DND-41 (cell line): ENCODE results near the gene SCTR.

Experiments
- ATAC-seq: fragments of 200-7000 bp; cut with Tn5 transposase; 3 replicates; pipeline ENCODE4 v1.9.1; 2021; ENCODE audit warnings: low read depth; ENCODE audit not compliant: insufficient read depth
- DNase-seq: peaks from one replicate; pipeline ENCODE4 v3.0.0-alpha.2; 2020
- H2AFZ ChIP-seq: 2 replicates; pipeline ENCODE4 v1.6.0; 2012; ENCODE audit warnings: low read depth, low read length
- H3K27ac ChIP-seq: 2 replicates; pipeline ENCODE4 v1.5.1; 2012; ENCODE audit warnings: low read length, inconsistent platforms
- H3K27me3 ChIP-seq: fragments of 200-600 bp; sonication (generic); 2 replicates; pipeline ENCODE4 v1.6.0; 2012; ENCODE audit warnings: low read length, mild to moderate bottlenecking, inconsistent platforms; ENCODE audit not compliant: insufficient read depth, poor library complexity
- H3K36me3 ChIP-seq: 2 replicates; pipeline ENCODE4 v1.5.1; 2012; ENCODE audit warnings: low read length, inconsistent platforms; ENCODE audit not compliant: insufficient read depth
- H3K4me1 ChIP-seq: 2 replicates; pipeline ENCODE4 v1.5.1; 2012; ENCODE audit warnings: mild to moderate bottlenecking, low read length; ENCODE audit not compliant: insufficient read depth
- H3K4me2 ChIP-seq: 2 replicates; pipeline ENCODE4 v1.6.0; 2012; ENCODE audit warnings: mild to moderate bottlenecking, moderate library complexity, low read length, inconsistent platforms; ENCODE audit not compliant: insufficient read depth
- H3K4me3 ChIP-seq, 2 experiments: fragments of 200-600 bp in 1 of 2; shearing (Covaris generic) in 1 of 2; 2 replicates each; pipeline ENCODE4 v1.5.1; 2012 to 2016; ENCODE audit warnings: inconsistent platforms in 2 of 2, low read length in 2 of 2, mild to moderate bottlenecking in 2 of 2, low read depth in 1 of 2, moderate library complexity in 1 of 2
- H3K79me2 ChIP-seq: 2 replicates; pipeline ENCODE4 v1.6.0; 2012; ENCODE audit warnings: low read length, inconsistent platforms; ENCODE audit not compliant: insufficient read depth
- H3K9ac ChIP-seq: 2 replicates; pipeline ENCODE4 v1.6.0; 2012; ENCODE audit warnings: low read depth, mild to moderate bottlenecking, inconsistent platforms, low read length, moderate library complexity
- H3K9me3 ChIP-seq: 2 replicates; pipeline ENCODE4 v1.5.1; 2012; ENCODE audit warnings: low read length, moderate library complexity, mild to moderate bottlenecking, inconsistent platforms; ENCODE audit not compliant: insufficient read depth, severe bottlenecking
- H4K20me1 ChIP-seq: 2 replicates; pipeline ENCODE4 v1.6.0; 2012; ENCODE audit warnings: low read length; ENCODE audit not compliant: insufficient read depth
- EZH2 ChIP-seq: IDR thresholded peaks from 3 replicates; pipeline ENCODE4 v1.6.1; 2012; ENCODE audit warnings: borderline replicate concordance, low read depth, mild to moderate bottlenecking, moderate library complexity, low read length, inconsistent platforms; ENCODE audit not compliant: severe bottlenecking
- TF ChIP-seq, protein P1 (sequence below): IDR thresholded peaks from 2 replicates; pipeline ENCODE4 v1.5.1; 2012; ENCODE audit warnings: borderline replicate concordance, low read length, moderate library complexity, mild to moderate bottlenecking; ENCODE audit not compliant: poor library complexity, severe bottlenecking; ENCODE audit errors: extremely low read depth

SCTR gene

DNA sequence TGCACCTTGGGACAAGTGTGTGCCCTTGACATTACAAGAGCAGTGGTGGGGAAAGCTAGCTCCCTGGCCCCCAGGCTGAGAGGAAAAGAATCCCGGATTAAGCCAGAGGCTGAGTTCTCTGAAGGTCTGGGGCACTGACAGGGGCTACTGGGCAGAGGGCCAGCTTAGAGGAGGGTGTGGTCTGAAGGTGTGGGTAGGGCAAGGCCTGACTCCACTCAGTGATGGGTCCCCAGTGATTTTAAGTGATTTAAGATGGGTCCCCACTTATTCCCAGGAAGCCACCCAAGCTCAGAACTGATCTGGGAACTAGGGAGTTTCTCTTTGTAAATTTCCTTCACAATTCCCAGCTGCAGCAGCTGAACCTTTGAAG is 83.8 kb downstream of the SCTR start:
- no peaks in the 10 kb centered on the region for H3K9me3 ChIP-seq
- TF ChIP-seq EZH2 = no peak
- TF ChIP-seq, protein P1, sequence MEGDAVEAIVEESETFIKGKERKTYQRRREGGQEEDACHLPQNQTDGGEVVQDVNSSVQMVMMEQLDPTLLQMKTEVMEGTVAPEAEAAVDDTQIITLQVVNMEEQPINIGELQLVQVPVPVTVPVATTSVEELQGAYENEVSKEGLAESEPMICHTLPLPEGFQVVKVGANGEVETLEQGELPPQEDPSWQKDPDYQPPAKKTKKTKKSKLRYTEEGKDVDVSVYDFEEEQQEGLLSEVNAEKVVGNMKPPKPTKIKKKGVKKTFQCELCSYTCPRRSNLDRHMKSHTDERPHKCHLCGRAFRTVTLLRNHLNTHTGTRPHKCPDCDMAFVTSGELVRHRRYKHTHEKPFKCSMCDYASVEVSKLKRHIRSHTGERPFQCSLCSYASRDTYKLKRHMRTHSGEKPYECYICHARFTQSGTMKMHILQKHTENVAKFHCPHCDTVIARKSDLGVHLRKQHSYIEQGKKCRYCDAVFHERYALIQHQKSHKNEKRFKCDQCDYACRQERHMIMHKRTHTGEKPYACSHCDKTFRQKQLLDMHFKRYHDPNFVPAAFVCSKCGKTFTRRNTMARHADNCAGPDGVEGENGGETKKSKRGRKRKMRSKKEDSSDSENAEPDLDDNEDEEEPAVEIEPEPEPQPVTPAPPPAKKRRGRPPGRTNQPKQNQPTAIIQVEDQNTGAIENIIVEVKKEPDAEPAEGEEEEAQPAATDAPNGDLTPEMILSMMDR = no peak
- H3K9ac ChIP-seq = no peak overlapping the region
- H3K36me3 ChIP-seq = no peaks in the 10 kb centered on the region
- no peak overlapping the region for H2AFZ ChIP-seq
- no peak overlapping the region for H3K27ac ChIP-seq
- no peaks in the 10 kb centered on the region for H3K27me3 ChIP-seq
- no peak overlapping the region for H3K4me3 ChIP-seq
- H3K4me1 ChIP-seq = no peaks in the 10 kb centered on the region
- H4K20me1 ChIP-seq = 0 out of 2 replicates have a peak, but pooled peaks cover 3% of the 10 kb centered on the region
- no peaks in the 10 kb centered on the region for H3K79me2 ChIP-seq
- DNase-seq (no peak), ATAC-seq (no peak)
- H3K4me2 ChIP-seq = no peak overlapping the region

DNA sequence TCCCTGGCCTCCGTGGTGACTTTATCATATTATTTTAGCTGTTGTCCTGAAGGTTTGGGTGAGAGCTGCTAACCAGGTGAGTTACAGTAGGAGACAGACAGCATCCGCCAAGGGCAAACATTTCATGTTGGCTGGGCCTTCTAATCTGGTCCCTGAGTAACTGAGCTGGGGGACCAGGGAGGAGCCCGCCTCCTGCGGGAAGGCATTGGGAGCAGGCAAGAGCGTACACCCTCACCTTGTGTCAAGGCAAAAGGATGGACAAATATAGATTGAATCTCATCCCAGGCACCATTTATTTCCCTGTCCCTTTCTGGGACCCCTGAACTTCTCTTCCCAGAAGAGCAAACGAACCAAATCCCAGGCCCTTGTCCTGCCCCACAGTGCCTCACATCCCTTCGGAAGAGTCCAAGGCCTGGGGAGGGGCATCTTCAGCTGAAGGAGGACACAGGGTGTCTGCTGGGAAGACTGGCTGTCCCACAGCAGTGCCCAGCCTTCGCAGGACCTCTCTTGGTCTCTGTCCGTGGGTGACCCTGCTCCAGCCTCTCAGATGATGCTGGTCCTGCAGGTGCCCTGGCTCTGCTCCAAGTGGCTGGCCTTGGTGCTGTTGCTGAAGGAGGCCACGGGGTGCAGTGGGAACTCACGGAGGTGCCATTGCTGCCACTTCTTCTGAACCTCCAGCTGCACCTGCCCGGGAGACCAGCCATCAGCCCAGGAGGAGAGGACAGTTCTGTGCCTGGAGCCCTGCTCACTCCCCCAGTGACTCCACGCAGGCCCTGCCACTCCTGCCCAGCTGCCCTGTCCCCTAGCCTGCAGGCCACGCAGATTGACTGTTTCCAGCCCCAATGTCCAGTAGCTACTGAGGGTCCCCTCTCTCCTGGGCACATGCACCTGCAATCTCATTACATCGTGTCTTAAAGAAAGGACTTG is 84.4 kb downstream of the SCTR start:
- H3K4me2 ChIP-seq = no peak overlapping the region
- no peaks in the 10 kb centered on the region for H4K20me1 ChIP-seq
- ATAC-seq (no peak), DNase-seq (no peak)
- TF ChIP-seq, protein P1 = no peak
- TF ChIP-seq EZH2 = no peak
- no peak overlapping the region for H2AFZ ChIP-seq
- no peaks in the 10 kb centered on the region for H3K9me3 ChIP-seq
- H3K4me1 ChIP-seq = no peaks in the 10 kb centered on the region
- no peak overlapping the region for H3K4me3 ChIP-seq
- no peak overlapping the region for H3K9ac ChIP-seq
- no peaks in the 10 kb centered on the region for H3K36me3 ChIP-seq
- peaks cover 3% of the 10 kb centered on the region for H3K27me3 ChIP-seq
- no peaks in the 10 kb centered on the region for H3K79me2 ChIP-seq
- no peak overlapping the region for H3K27ac ChIP-seq

DNA sequence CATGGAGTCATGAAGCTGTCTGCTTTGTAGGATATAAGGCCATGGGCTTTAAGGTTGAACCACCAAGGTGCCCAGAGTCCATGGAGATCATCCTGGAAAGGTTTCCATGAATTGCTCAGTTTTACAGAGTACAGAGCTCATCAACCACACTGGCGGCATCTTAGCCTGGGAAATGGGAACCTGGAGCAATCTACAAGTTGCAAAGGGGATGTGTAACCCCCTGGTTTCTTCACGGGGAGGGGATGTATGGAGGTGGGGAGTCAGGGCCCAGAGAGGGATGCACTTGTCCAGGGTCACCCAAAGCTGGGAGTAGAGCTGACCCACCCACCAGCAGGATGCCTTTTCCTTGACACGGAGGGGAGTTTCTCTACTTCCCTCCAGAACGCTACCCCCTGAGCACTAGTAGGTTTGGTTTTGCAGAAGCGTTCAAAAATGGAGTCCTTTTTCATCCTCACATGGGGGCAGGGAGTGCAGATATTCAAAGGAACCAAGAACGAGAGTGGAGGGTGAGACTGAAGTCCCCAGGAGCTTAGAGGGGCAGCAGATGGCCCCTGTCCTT is 85.5 kb downstream of the SCTR start:
- Histone ChIP-seq H3K79me2 (no peaks in the 10 kb centered on the region), H3K36me3 (no peaks in the 10 kb centered on the region), H3K27ac (no peak overlapping the region), H3K4me2 (no peak overlapping the region), H3K4me1 (no peaks in the 10 kb centered on the region), H3K4me3 (no peak overlapping the region), H3K9me3 (no peaks in the 10 kb centered on the region), H3K27me3 (peaks cover 7% of the 10 kb centered on the region), H3K9ac (no peak overlapping the region), H2AFZ (no peak overlapping the region), H4K20me1 (no peaks in the 10 kb centered on the region)
- no peak for DNase-seq
- no peak for ATAC-seq
- TF ChIP-seq, protein P1 = no peak
- TF ChIP-seq EZH2 = no peak
